ENCODE results near the gene TANGO6. TPM values are rescaled to one million over a fixed set of nuclear protein-coding genes. Genes with fewer than 3 reads are reported as not detected.
A peak's percentile ranks its signal among the peaks of the same experiment; 100 is the strongest.

TANGO6 gene
- total RNA-seq, 1 experiment from 2014 or later = 21.8 TPM

GRCh38 chr16:68927018-68927417 is 83.7 kb downstream of the TANGO6 start:
- Histone ChIP-seq H3K9ac (ENCODE audit: low read length) (no peak overlapping the region), H3K4me1 (ENCODE audit: low read length) (no peaks in the 10 kb centered on the region), H3K9me2 (replicated peaks; ENCODE audit: insufficient read depth, low read length) (no peaks in the 10 kb centered on the region), H3K4me2 (ENCODE audit: low read depth, low read length, poor library complexity, severe bottlenecking) (no peak overlapping the region), H4K20me1 (ENCODE audit: insufficient read depth, low read depth, low read length) (no peaks in the 10 kb centered on the region), H3K9me3 (ENCODE audit: low read length) (no peaks in the 10 kb centered on the region), H3K36me3 (ENCODE audit: insufficient read depth, low read length) (peaks cover 6% of the 10 kb centered on the region; the same call in 1 of the 2 replicates), H3K79me2 (ENCODE audit: low read length) (no peaks in the 10 kb centered on the region), H3K27ac (ENCODE audit: low read length) (no peak overlapping the region), H3K27me3 (ENCODE audit: low read length) (no peaks in the 10 kb centered on the region), H3K4me3 (ENCODE audit: low read length) (no peak overlapping the region), H2AFZ (ENCODE audit: low read length) (no peak overlapping the region)
- no peak for DNase-seq

GRCh38 chr16:68931196-68931595 is 87.9 kb downstream of the TANGO6 start:
- DNase-seq = no peak
- Histone ChIP-seq H4K20me1 (ENCODE audit: insufficient read depth, low read depth, low read length) (no peaks in the 10 kb centered on the region), H3K9me3 (ENCODE audit: low read length) (no peaks in the 10 kb centered on the region), H3K4me2 (ENCODE audit: low read depth, low read length, poor library complexity, severe bottlenecking) (no peak overlapping the region), H3K9ac (ENCODE audit: low read length) (no peak overlapping the region), H3K36me3 (ENCODE audit: insufficient read depth, low read length) (peaks cover 6% of the 10 kb centered on the region; the same call in 1 of the 2 replicates), H3K27me3 (ENCODE audit: low read length) (no peaks in the 10 kb centered on the region), H3K4me1 (ENCODE audit: low read length) (no peaks in the 10 kb centered on the region), H3K79me2 (ENCODE audit: low read length) (no peaks in the 10 kb centered on the region), H3K9me2 (replicated peaks; ENCODE audit: insufficient read depth, low read length) (no peaks in the 10 kb centered on the region), H3K4me3 (ENCODE audit: low read length) (no peak overlapping the region), H2AFZ (ENCODE audit: low read length) (no peak overlapping the region), H3K27ac (ENCODE audit: low read length) (no peak overlapping the region)

GRCh38 chr16:68934402-68934801 is 91.1 kb downstream of the TANGO6 start:
- Histone ChIP-seq H3K36me3 (ENCODE audit: insufficient read depth, low read length) (no peaks in the 10 kb centered on the region), H3K4me3 (ENCODE audit: low read length) (no peak overlapping the region), H3K27ac (ENCODE audit: low read length) (no peak overlapping the region), H3K4me2 (ENCODE audit: low read depth, low read length, poor library complexity, severe bottlenecking) (no peak overlapping the region), H2AFZ (ENCODE audit: low read length) (no peak overlapping the region), H3K79me2 (ENCODE audit: low read length) (no peaks in the 10 kb centered on the region), H3K27me3 (ENCODE audit: low read length) (no peaks in the 10 kb centered on the region), H3K4me1 (ENCODE audit: low read length) (peaks cover 8% of the 10 kb centered on the region), H4K20me1 (ENCODE audit: insufficient read depth, low read depth, low read length) (no peaks in the 10 kb centered on the region), H3K9me2 (replicated peaks; ENCODE audit: insufficient read depth, low read length) (no peaks in the 10 kb centered on the region), H3K9ac (ENCODE audit: low read length) (no peak overlapping the region), H3K9me3 (ENCODE audit: low read length) (no peaks in the 10 kb centered on the region)
- DNase-seq = no peak

- H2AFZ ChIP-seq (ENCODE audit: low read length) = no peak overlapping the region
- no peak overlapping the region for H3K27ac ChIP-seq (ENCODE audit: low read length)
- no peak overlapping the region for H3K4me2 ChIP-seq (ENCODE audit: low read depth, low read length, poor library complexity, severe bottlenecking)
- no peaks in the 10 kb centered on the region for H3K79me2 ChIP-seq (ENCODE audit: low read length)
- no peaks in the 10 kb centered on the region for H4K20me1 ChIP-seq (ENCODE audit: insufficient read depth, low read depth, low read length)
- H3K9me3 ChIP-seq (ENCODE audit: low read length) = no peaks in the 10 kb centered on the region
- H3K27me3 ChIP-seq (ENCODE audit: low read length) = no peaks in the 10 kb centered on the region
- peaks cover 8% of the 10 kb centered on the region for H3K4me1 ChIP-seq (ENCODE audit: low read length)
- no peak overlapping the region for H3K9ac ChIP-seq (ENCODE audit: low read length)
- no peaks in the 10 kb centered on the region for H3K36me3 ChIP-seq (ENCODE audit: insufficient read depth, low read length)
- no peaks in the 10 kb centered on the region for H3K9me2 ChIP-seq (replicated peaks; ENCODE audit: insufficient read depth, low read length)
- H3K4me3 ChIP-seq (ENCODE audit: low read length) = no peak overlapping the region
- DNase-seq = no peak
Measured at GRCh38 chr16:68935008-68935407, 91.7 kb downstream of the TANGO6 start.

- Histone ChIP-seq H3K4me1 (ENCODE audit: low read length) (peaks cover 8% of the 10 kb centered on the region), H3K36me3 (ENCODE audit: insufficient read depth, low read length) (no peaks in the 10 kb centered on the region), H2AFZ (ENCODE audit: low read length) (no peak overlapping the region), H3K4me2 (ENCODE audit: low read depth, low read length, poor library complexity, severe bottlenecking) (no peak overlapping the region), H4K20me1 (ENCODE audit: insufficient read depth, low read depth, low read length) (no peaks in the 10 kb centered on the region), H3K27me3 (ENCODE audit: low read length) (no peaks in the 10 kb centered on the region), H3K9me2 (replicated peaks; ENCODE audit: insufficient read depth, low read length) (no peaks in the 10 kb centered on the region), H3K4me3 (ENCODE audit: low read length) (no peak overlapping the region), H3K9me3 (ENCODE audit: low read length) (no peaks in the 10 kb centered on the region), H3K79me2 (ENCODE audit: low read length) (no peaks in the 10 kb centered on the region), H3K9ac (ENCODE audit: low read length) (no peak overlapping the region), H3K27ac (ENCODE audit: low read length) (peak overlapping the region; percentile 33; the same call in 1 of the 2 replicates)
- no peak for DNase-seq
Measured at GRCh38 chr16:68936736-68937631, 93.7 kb downstream of the TANGO6 start.

- Histone ChIP-seq H3K9ac (ENCODE audit: low read length) (no peak overlapping the region), H4K20me1 (ENCODE audit: insufficient read depth, low read depth, low read length) (no peaks in the 10 kb centered on the region), H3K79me2 (ENCODE audit: low read length) (no peaks in the 10 kb centered on the region), H3K27me3 (ENCODE audit: low read length) (no peaks in the 10 kb centered on the region), H3K9me2 (replicated peaks; ENCODE audit: insufficient read depth, low read length) (no peaks in the 10 kb centered on the region), H3K27ac (ENCODE audit: low read length) (no peak overlapping the region), H3K4me1 (ENCODE audit: low read length) (peaks cover 8% of the 10 kb centered on the region), H3K36me3 (ENCODE audit: insufficient read depth, low read length) (no peaks in the 10 kb centered on the region), H2AFZ (ENCODE audit: low read length) (no peak overlapping the region), H3K4me3 (ENCODE audit: low read length) (no peak overlapping the region), H3K9me3 (ENCODE audit: low read length) (no peaks in the 10 kb centered on the region), H3K4me2 (ENCODE audit: low read depth, low read length, poor library complexity, severe bottlenecking) (no peak overlapping the region)
- no peak for DNase-seq
Measured at GRCh38 chr16:68939692-68940320, 96.5 kb downstream of the TANGO6 start.

- no peaks in the 10 kb centered on the region for H3K9me3 ChIP-seq (ENCODE audit: low read length)
- H3K9ac ChIP-seq (ENCODE audit: low read length) = no peak overlapping the region
- H3K4me3 ChIP-seq (ENCODE audit: low read length) = no peak overlapping the region
Measured at GRCh38 chr16:68940816-68941215, 97.5 kb downstream of the TANGO6 start.

GRCh38 chr16:68943961-68944360 is 100.6 kb downstream of the TANGO6 start:
- H3K36me3 ChIP-seq (ENCODE audit: insufficient read depth, low read length) = no peaks in the 10 kb centered on the region
- no peak overlapping the region for H3K27ac ChIP-seq (ENCODE audit: low read length)
- H4K20me1 ChIP-seq (ENCODE audit: insufficient read depth, low read depth, low read length) = no peaks in the 10 kb centered on the region
- H3K27me3 ChIP-seq (ENCODE audit: low read length) = no peaks in the 10 kb centered on the region
- H3K4me1 ChIP-seq (ENCODE audit: low read length) = no peaks in the 10 kb centered on the region
- no peak overlapping the region for H3K4me3 ChIP-seq (ENCODE audit: low read length)
- no peak overlapping the region for H3K9ac ChIP-seq (ENCODE audit: low read length)
- H2AFZ ChIP-seq (ENCODE audit: low read length) = no peak overlapping the region
- H3K9me3 ChIP-seq (ENCODE audit: low read length) = no peaks in the 10 kb centered on the region
- H3K9me2 ChIP-seq (replicated peaks; ENCODE audit: insufficient read depth, low read length) = no peaks in the 10 kb centered on the region
- no peaks in the 10 kb centered on the region for H3K79me2 ChIP-seq (ENCODE audit: low read length)
- no peak for DNase-seq
- H3K4me2 ChIP-seq (ENCODE audit: low read depth, low read length, poor library complexity, severe bottlenecking) = no peak overlapping the region

More at GRCh38 chr16:68940816-68941215, 97.5 kb downstream of the TANGO6 start:
- no peaks in the 10 kb centered on the region for H3K36me3 ChIP-seq (ENCODE audit: insufficient read depth, low read length)
- no peak for DNase-seq
- no peak overlapping the region for H2AFZ ChIP-seq (ENCODE audit: low read length)
- peaks cover 8% of the 10 kb centered on the region for H3K4me1 ChIP-seq (ENCODE audit: low read length)
- no peaks in the 10 kb centered on the region for H3K79me2 ChIP-seq (ENCODE audit: low read length)
- no peaks in the 10 kb centered on the region for H4K20me1 ChIP-seq (ENCODE audit: insufficient read depth, low read depth, low read length)
- no peak overlapping the region for H3K4me2 ChIP-seq (ENCODE audit: low read depth, low read length, poor library complexity, severe bottlenecking)
- H3K27ac ChIP-seq (ENCODE audit: low read length) = no peak overlapping the region
- no peaks in the 10 kb centered on the region for H3K27me3 ChIP-seq (ENCODE audit: low read length)
- no peaks in the 10 kb centered on the region for H3K9me2 ChIP-seq (replicated peaks; ENCODE audit: insufficient read depth, low read length)

All from Karpas-422 (cell line).